ENCODE measurements around the gene ARPC1A.

DNA sequence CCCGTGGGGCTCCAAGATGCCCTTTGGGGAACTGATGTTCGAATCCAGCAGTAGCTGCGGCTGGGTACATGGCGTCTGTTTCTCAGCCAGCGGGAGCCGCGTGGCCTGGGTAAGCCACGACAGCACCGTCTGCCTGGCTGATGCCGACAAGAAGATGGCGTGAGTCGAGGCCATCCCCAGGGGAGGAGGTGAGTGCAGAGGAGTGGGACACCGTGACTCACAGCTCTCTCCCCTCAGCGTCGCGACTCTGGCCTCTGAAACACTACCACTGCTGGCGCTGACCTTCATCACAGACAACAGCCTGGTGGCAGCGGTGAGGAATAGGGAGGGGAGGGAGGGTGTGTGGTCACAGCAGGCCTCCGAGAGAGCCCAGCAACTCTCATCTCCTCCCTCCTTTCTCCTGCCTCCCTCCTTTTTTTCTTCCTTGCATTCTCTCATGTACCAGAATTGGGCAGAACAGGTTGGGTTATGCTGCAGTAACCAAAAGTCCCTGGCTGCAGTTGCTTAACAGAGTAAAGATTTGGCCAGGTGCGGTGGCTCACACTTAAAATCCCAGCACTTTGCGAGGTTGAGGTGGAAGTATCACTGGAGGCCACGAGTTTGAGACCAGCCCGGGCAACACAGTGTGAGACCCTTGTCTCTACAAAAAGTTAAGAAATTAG, 65.4 kb downstream of the ARPC1A start:
- TF ChIP-seq POLR2A (IDR thresholded peaks at IDR 0.05; ENCODE audit: low read depth, low read length) (no peak), POLR2AphosphoS5 (IDR thresholded peaks at IDR 0.05; ENCODE audit: low read depth, low read length) (no peak), TAF1 (IDR thresholded peaks at IDR 0.05; ENCODE audit: borderline replicate concordance, low read depth, low read length) (no peak)

Data from GM12892 (cell line).